Ovary (tissue), 9 donors: ENCODE results near the gene RPL3. TPM values are rescaled to one million over a fixed set of nuclear protein-coding genes. Genes with fewer than 3 reads are reported as not detected.
"Not testable (repeated sequence)": the region's sequence is repeated elsewhere in the genome, so short reads cannot be mapped to it uniquely, and the experiment has no call there.

Experiments used
- DNase-seq, 5 donors: peaks; one replicate each; pipeline ENCODE4 v3.0.0-alpha.2; 2019 to 2020
- H3K27ac ChIP-seq, 2 donors: fragments of 200-600 bp; one replicate each; pipeline versions ENCODE4 v1.5.1 to v1.8.0; 2019 to 2022
- H3K27me3 ChIP-seq: fragments of 200-600 bp; one replicate; pipeline ENCODE4 v1.8.0; 2022
- H3K36me3 ChIP-seq: fragments of 200-600 bp; sonication (generic); one replicate; pipeline ENCODE4 v1.5.1; 2019
- H3K4me1 ChIP-seq: one replicate; pipeline ENCODE4 v1.8.1; 2013; ENCODE audit warnings: mild to moderate bottlenecking, moderate library complexity; ENCODE audit not compliant: insufficient read depth
- H3K4me3 ChIP-seq: fragments of 200-600 bp; sonication (generic); one replicate; pipeline ENCODE4 v1.5.1; 2017
- H3K9me3 ChIP-seq, 2 donors: fragments of 200-600 bp in 1 of 2; sonication (generic) in 1 of 2; one replicate each; pipeline versions ENCODE4 v1.5.1 to v1.8.1; 2013 to 2019; ENCODE audit warnings: mild to moderate bottlenecking in 1 of 2, moderate library complexity in 1 of 2
- CTCF ChIP-seq, 3 donors: fragments of 450-650 bp in 2 of 3; fragments of 200-600 bp in 1 of 3; IDR thresholded peaks; one replicate each; pipeline versions ENCODE4 v1.5.1 to v1.8.0; 2016 to 2022; ENCODE audit warnings: antibody characterized with exemption in 3 of 3, mild to moderate bottlenecking in 1 of 3
- EP300 ChIP-seq: sonication (generic); formaldehyde crosslinking; IDR thresholded peaks from one replicate; pipeline ENCODE4 v1.6.1; 2017; ENCODE audit warnings: antibody characterized with exemption
- POLR2A ChIP-seq: fragments of 450-650 bp; IDR thresholded peaks from one replicate; pipeline ENCODE4 v1.6.1; 2017; ENCODE audit warnings: antibody characterized with exemption, mild to moderate bottlenecking, moderate library complexity
- WGBS, 3 donors: extraction: QIAGEN DNeasy Blood & Tissue Kit in 1 of 3; methylation state at CpG; one replicate each; pipeline versions ENCODE4 v1.1.5 to v1.1.7; 2013 to 2017; 5-methylcytosine and 5-hydroxymethylcytosine counted together
- intact Hi-C, 4 donors: fragments of 100-400 bp; cut with DNase I; formaldehyde crosslinking; loops; one replicate each; pipeline versions ENCODE4 v1.11.0 to v1.15.1; 2022 to 2023
- polyA plus RNA-seq, 2 donors: library from polyadenylated mRNA; stranded (reverse); fragments of 200-250 nt in 1 of 2; fragments of 350-450 nt in 1 of 2; fragmentation: Illumina TruSeq in 1 of 2; extraction: RNeasy Lipid Tissue Mini Kit (QIAGEN cat#74804) in 1 of 2; gene quantifications; one replicate each; pipeline ENCODE4 v1.2.3, GENCODE V29; 2013 to 2014
- total RNA-seq, 7 donors: library from RNA; depleted of rRNA in 2 of 7; stranded (reverse); fragments of >200 nt in 2 of 7; fragmentation: NEBNext Ultra II Directional in 3 of 7; extraction: Animal tissue kit (Norgen Biotek cat#: 25700) in 3 of 7; gene quantifications; one replicate each; pipeline versions ENCODE4 v1.1.0 to v1.2.4, GENCODE V29; 2016 to 2023
- donor health status: DM: no; HTN: no; CAD: no; lungs with moderate emphysema.
- donor health status: DM: no; HTN: no; CAD: no.
- donor health status: Bipolar disorder and iron deficiency.
- donor health status: DM: yes; HTN: yes; CAD: no.
- donor health status: DM: no; HTN: no; CAD: no.
- donor health status: DM: yes; HTN: yes; CAD: no.

RPL3 gene
- total and polyA plus RNA-seq, 9 donors = 3,441 to 7,258 (median 4,727) TPM

- H3K27ac ChIP-seq = no peak overlapping the region
- intact Hi-C loops = no loop called here
- TF ChIP-seq POLR2A (no peak), EP300 (no peak), CTCF (IDR thresholded peaks at IDR 0.05) (no peak)
Measured at GRCh38 chr22:39359659-39360195, 40.3 kb upstream of the RPL3 start.

GRCh38 chr22:39358197-39358596, 38.8 kb upstream of the RPL3 start:
- H3K27me3 ChIP-seq, H3K4me3 ChIP-seq, H3K27ac ChIP-seq, DNase-seq, intact Hi-C loops, H3K9me3 ChIP-seq, H3K4me1 ChIP-seq, H3K36me3 ChIP-seq: not testable (repeated sequence)
- WGBS, 3 donors = 74 to 79% (median 76%) methylated on average over 14 to 16 of the region's 17 CpGs

More at GRCh38 chr22:39359659-39360195, 40.3 kb upstream of the RPL3 start:
- Histone ChIP-seq H3K27me3 (no peaks in the 10 kb centered on the region), H3K4me3 (no peak overlapping the region), H3K4me1 (peaks cover 11% of the 10 kb centered on the region), H3K9me3 (no peaks in the 10 kb centered on the region), H3K36me3 (no peaks in the 10 kb centered on the region)
- DNase-seq = no peak
- WGBS, 3 donors = 76 to 79% (median 76%) methylated on average over 9 of the region's 9 CpGs

DNA sequence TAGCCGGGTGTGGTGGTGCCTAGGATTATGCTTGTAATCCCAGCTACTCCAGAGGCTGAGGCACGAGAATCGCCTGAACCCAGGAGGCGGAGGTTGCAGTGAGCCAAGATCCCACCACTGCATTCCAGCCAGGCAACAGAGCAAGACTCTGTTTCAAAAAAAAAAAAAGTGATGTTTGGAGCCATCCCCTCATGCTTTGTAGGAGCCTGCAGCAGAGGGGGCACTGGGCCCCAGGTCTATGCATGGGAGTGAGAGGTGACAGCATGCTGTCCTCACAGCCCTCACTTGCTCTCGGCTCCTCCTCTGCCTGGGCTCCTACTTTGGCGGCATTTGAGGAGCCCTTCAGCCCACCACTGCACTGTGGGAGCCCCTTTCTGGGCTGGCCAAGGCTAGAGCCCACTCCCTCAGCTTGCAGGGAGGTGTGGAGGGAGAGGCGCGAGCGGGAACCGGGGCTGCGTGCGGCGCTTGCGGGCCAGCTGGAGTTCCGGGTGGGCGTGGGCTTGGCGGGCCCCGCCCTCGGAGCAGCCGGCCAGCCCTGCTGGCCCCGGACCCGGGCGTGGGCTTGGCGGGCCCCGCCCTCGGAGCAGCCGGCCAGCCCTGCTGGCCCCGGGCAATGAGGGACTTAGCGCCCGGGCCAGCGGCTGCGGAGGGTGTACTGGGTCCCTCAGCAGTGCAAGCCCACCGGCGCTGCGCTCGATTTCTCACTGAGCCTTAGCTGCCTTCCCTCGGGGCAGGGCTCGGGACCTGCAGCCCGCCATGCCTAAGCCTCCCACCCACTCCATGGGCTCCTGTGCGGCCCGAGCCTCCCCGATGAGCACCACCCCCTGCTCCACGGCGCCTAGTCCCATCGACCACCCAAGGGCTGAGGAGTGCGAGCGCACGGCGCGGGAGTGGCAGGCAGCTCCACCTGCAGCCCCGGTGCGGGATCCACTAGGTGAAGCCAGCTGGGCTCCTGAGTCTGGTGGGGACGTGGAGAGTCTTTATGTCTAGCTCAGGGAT, 38.0 kb upstream of the RPL3 start:
- H3K27me3 ChIP-seq, H3K27ac ChIP-seq, H3K9me3 ChIP-seq, H3K36me3 ChIP-seq, intact Hi-C loops, DNase-seq, H3K4me3 ChIP-seq, H3K4me1 ChIP-seq: not testable (repeated sequence)
- WGBS, 3 donors = 93 to 95% (median 94%) methylated on average over 33 to 36 of the region's 53 CpGs

DNA sequence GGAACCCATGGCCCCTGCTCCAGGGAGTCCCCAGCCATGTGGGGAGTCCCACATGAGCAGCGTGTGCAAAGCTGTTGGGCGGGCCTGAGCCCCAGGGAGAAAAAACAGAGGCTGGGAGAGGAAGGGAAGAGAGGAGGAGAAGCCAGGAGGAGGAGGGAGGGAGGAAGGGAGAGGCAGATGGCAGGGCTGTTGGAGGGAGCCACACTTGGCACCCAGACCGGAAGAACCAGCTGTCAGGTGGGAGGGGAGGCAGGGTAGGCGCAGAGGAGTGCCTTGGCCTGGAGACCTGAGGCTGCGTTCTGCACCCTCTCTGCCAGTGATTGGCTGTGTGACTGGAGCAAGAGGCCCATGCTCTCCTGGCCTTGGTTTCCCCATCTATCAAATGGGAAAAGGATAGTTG, 37.0 kb upstream of the RPL3 start:
- intact Hi-C loops = no loop called here
- H3K27ac ChIP-seq = no peak overlapping the region
- no peak for DNase-seq
- no peak overlapping the region for H3K4me3 ChIP-seq
- H3K36me3 ChIP-seq = no peaks in the 10 kb centered on the region
- H3K4me1 ChIP-seq = peaks cover 5% of the 10 kb centered on the region
- H3K27me3 ChIP-seq = no peaks in the 10 kb centered on the region
- no peaks in the 10 kb centered on the region for H3K9me3 ChIP-seq
- 70 to 74% (median 71%) methylated on average over 5 of the region's 5 CpGs for WGBS, 3 donors
- TF ChIP-seq CTCF (IDR thresholded peaks at IDR 0.05) (no peak), POLR2A (no peak), EP300 (no peak)

DNA sequence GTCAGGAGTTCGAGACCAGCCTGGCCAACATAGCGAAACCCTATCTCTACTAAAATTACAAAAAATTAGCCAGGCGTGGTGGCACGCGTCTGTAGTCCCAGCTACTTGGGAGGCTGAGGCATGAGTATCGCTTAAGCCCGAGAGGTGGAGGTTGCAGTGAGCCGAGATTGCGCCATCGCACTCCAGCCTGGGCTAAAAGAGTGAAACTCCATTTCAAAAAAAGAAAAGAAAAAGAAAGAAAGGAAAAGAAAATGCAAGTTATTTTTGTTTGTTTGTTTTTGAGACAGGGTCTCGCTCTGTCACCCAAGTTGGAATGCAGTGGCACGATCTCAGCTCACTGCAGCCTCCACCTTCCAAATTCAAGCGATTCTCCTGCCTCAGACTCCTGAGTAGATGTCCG, 36.4 kb upstream of the RPL3 start:
- H3K4me1 ChIP-seq, H3K4me3 ChIP-seq, H3K36me3 ChIP-seq, H3K27me3 ChIP-seq, DNase-seq, H3K27ac ChIP-seq, intact Hi-C loops, H3K9me3 ChIP-seq: not testable (repeated sequence)
- 93 to 96% (median 95%) methylated on average over 13 to 14 of the region's 14 CpGs for WGBS, 3 donors

- Histone ChIP-seq H3K4me3 (no peak overlapping the region), H3K4me1 (peaks cover 9% of the 10 kb centered on the region), H3K36me3 (no peaks in the 10 kb centered on the region), H3K27ac (no peak overlapping the region), H3K9me3 (no peaks in the 10 kb centered on the region), H3K27me3 (no peaks in the 10 kb centered on the region)
- WGBS, 3 donors = 82 to 90% (median 88%) methylated on average over 12 of the region's 12 CpGs
- intact Hi-C loops = no loop called here
- TF ChIP-seq POLR2A (no peak), EP300 (no peak), CTCF (IDR thresholded peaks at IDR 0.05) (no peak)
- DNase-seq = no peak
Measured at GRCh38 chr22:39355080-39355479, 35.7 kb upstream of the RPL3 start.
